Stimulated activated CD4-positive, alpha-beta T cell treated with anti-CD3 and anti-CD28 coated beads, Interleukin-1b, Interleukin-23, amount 100 ng/mL, for 48 hours (primary cell): ENCODE results near the gene PCSK5.
"Not testable (repeated sequence)": the region's sequence is repeated elsewhere in the genome, so short reads cannot be mapped to it uniquely, and the experiment has no call there.

Source experiments
- DNase-seq: peaks from one replicate; pipeline ENCODE4 v3.0.0-alpha.2; 2020

Gene PCSK5

GRCh38 chr9:76271755-76272154 is 381.3 kb downstream of the PCSK5 start:
- DNase-seq, result no peak

- DNase-seq, result no peak
Measured at GRCh38 chr9:76289042-76289441, 398.6 kb downstream of the PCSK5 start.

- DNase-seq, result no peak
Measured at GRCh38 chr9:76289703-76290102, 399.2 kb downstream of the PCSK5 start.

GRCh38 chr9:76290555-76290954 is 400.1 kb downstream of the PCSK5 start:
- no peak for DNase-seq

- no peak for DNase-seq
Measured at GRCh38 chr9:76292246-76292645, 401.8 kb downstream of the PCSK5 start.

GRCh38 chr9:76292658-76293057 is 402.2 kb downstream of the PCSK5 start:
- DNase-seq, result no peak

- no peak for DNase-seq
Measured at GRCh38 chr9:76294301-76294700, 403.8 kb downstream of the PCSK5 start.

GRCh38 chr9:76296561-76297310 is 406.3 kb downstream of the PCSK5 start:
- DNase-seq, result no peak

GRCh38 chr9:76297721-76298239 is 407.3 kb downstream of the PCSK5 start:
- DNase-seq, result no peak

GRCh38 chr9:76298521-76299144 is 408.2 kb downstream of the PCSK5 start:
- DNase-seq, result no peak

GRCh38 chr9:76302543-76302942 is 412.1 kb downstream of the PCSK5 start:
- no peak for DNase-seq

- DNase-seq, result no peak
Measured at GRCh38 chr9:76302947-76303550, 412.6 kb downstream of the PCSK5 start.

- DNase-seq, result not testable (repeated sequence)
Measured at GRCh38 chr9:76307047-76307446, 416.6 kb downstream of the PCSK5 start.

- no peak for DNase-seq
Measured at GRCh38 chr9:76310577-76310976, 420.1 kb downstream of the PCSK5 start.

GRCh38 chr9:76310991-76311390 is 420.5 kb downstream of the PCSK5 start:
- DNase-seq, result no peak

- no peak for DNase-seq
Measured at GRCh38 chr9:76311537-76311936, 421.1 kb downstream of the PCSK5 start.

- DNase-seq, result no peak
Measured at GRCh38 chr9:76313771-76314170, 423.3 kb downstream of the PCSK5 start.

- no peak for DNase-seq
Measured at GRCh38 chr9:76314321-76314720, 423.8 kb downstream of the PCSK5 start.

GRCh38 chr9:76316069-76316468 is 425.6 kb downstream of the PCSK5 start:
- DNase-seq, result no peak

GRCh38 chr9:76319466-76319865 is 429.0 kb downstream of the PCSK5 start:
- not testable (repeated sequence) for DNase-seq

- no peak for DNase-seq
Measured at GRCh38 chr9:76321195-76321828, 430.8 kb downstream of the PCSK5 start.

- no peak for DNase-seq
Measured at GRCh38 chr9:76322810-76323209, 432.3 kb downstream of the PCSK5 start.

- no peak for DNase-seq
Measured at GRCh38 chr9:76323490-76323889, 433.0 kb downstream of the PCSK5 start.
